ENCODE data around the gene RBM44. TPM values are rescaled to one million over a fixed set of nuclear protein-coding genes. Genes with fewer than 3 reads are reported as not detected.

Gene RBM44
- total and polyA plus RNA-seq, 2 donors (not counting 1 experiment from before 2014, with no cell fraction given): 0.17 to 0.34 TPM

- no peak overlapping the region for H3K27ac ChIP-seq (ENCODE audit: insufficient read depth, low read length)
- H3K4me3 ChIP-seq (replicated peaks in 1 of 4; ENCODE audit: control extremely low read depth in 1 of 4, insufficient read depth in 1 of 4, low read depth in 3 of 4, low read length in 4 of 4): no peak overlapping the region
- no peak overlapping the region for H2AFZ ChIP-seq (ENCODE audit: low read length)
- no peaks in the 10 kb centered on the region for H3K27me3 ChIP-seq (ENCODE audit: control insufficient read depth, insufficient read depth, low read length)
- H3K9ac ChIP-seq (ENCODE audit: insufficient read depth, low read length): no peak overlapping the region
- DNase-seq (ENCODE audit: low read depth in 2 of 2): no peak
- H3K9me3 ChIP-seq (ENCODE audit: control insufficient read depth, insufficient read depth, low read depth, low read length): no peaks in the 10 kb centered on the region
- no peaks in the 10 kb centered on the region for H4K20me1 ChIP-seq (ENCODE audit: control insufficient read depth, extremely low read depth, insufficient read depth, low read length)
- no peak overlapping the region for H3K4me2 ChIP-seq (ENCODE audit: extremely low read depth, insufficient read depth, low read length)
- H3K4me1 ChIP-seq (ENCODE audit: control insufficient read depth, extremely low read depth, insufficient read depth, low read length): no peaks in the 10 kb centered on the region
- TF ChIP-seq CTCF (conservative IDR thresholded peaks at IDR 0.05 in 1 of 2, IDR thresholded peaks at IDR 0.05 in 1 of 2; ENCODE audit: low read depth in 1 of 2, low read length in 2 of 2): no peak
- TF ChIP-seq EZH2 (IDR thresholded peaks at IDR 0.05; ENCODE audit: low read length, missing control alignments): no peak
- no peaks in the 10 kb centered on the region for H3K36me3 ChIP-seq (ENCODE audit: control insufficient read depth, insufficient read depth, low read length)
- no peaks in the 10 kb centered on the region for H3K79me2 ChIP-seq (ENCODE audit: control insufficient read depth, insufficient read depth, low read length)
These were observed 25.0 kb downstream of the RBM44 start for GRCh38 chr2:237823544-237823943.

GRCh38 chr2:237824085-237824484 lies 25.5 kb downstream of the RBM44 start:
- H3K79me2 ChIP-seq (ENCODE audit: control insufficient read depth, insufficient read depth, low read length): no peaks in the 10 kb centered on the region
- no peak overlapping the region for H3K9ac ChIP-seq (ENCODE audit: insufficient read depth, low read length)
- no peak overlapping the region for H3K4me2 ChIP-seq (ENCODE audit: extremely low read depth, insufficient read depth, low read length)
- H2AFZ ChIP-seq (ENCODE audit: low read length): no peak overlapping the region
- H3K36me3 ChIP-seq (ENCODE audit: control insufficient read depth, insufficient read depth, low read length): no peaks in the 10 kb centered on the region
- H3K27ac ChIP-seq (ENCODE audit: insufficient read depth, low read length): no peak overlapping the region
- no peaks in the 10 kb centered on the region for H3K4me1 ChIP-seq (ENCODE audit: control insufficient read depth, extremely low read depth, insufficient read depth, low read length)
- no peak for DNase-seq (ENCODE audit: low read depth in 2 of 2)
- H3K27me3 ChIP-seq (ENCODE audit: control insufficient read depth, insufficient read depth, low read length): no peaks in the 10 kb centered on the region
- no peaks in the 10 kb centered on the region for H3K9me3 ChIP-seq (ENCODE audit: control insufficient read depth, insufficient read depth, low read depth, low read length)
- no peak overlapping the region for H3K4me3 ChIP-seq (replicated peaks in 1 of 4; ENCODE audit: control extremely low read depth in 1 of 4, insufficient read depth in 1 of 4, low read depth in 3 of 4, low read length in 4 of 4)
- H4K20me1 ChIP-seq (ENCODE audit: control insufficient read depth, extremely low read depth, insufficient read depth, low read length): no peaks in the 10 kb centered on the region
- TF ChIP-seq EZH2 (IDR thresholded peaks at IDR 0.05; ENCODE audit: low read length, missing control alignments) (no peak), CTCF (conservative IDR thresholded peaks at IDR 0.05 in 1 of 2, IDR thresholded peaks at IDR 0.05 in 1 of 2; ENCODE audit: low read depth in 1 of 2, low read length in 2 of 2) (no peak)

DNA sequence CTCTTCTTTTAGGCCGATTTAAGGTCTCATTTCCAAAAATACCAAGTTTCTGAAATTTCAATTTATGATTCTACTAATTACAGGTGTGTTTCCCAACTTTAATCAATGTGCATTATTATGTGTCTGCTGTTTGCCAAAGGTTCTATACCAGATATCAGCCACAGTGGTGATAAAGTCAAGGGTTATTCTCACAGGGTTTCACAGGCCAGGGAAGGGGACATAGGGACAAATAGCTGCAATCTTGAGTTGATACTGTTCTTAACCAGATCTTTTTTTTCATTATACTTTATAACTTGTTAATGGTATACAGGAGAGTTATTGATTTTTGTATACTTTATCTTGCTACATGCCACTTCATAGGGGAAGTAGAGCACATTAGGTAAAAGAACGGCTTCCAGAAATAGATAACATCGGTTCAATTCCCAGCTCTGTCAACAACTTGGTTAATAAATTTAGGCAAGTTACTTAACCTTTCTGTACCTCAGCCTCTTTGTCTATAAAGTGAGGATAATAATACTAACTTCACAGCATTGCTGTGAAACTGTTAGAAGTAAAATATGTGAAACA lies 28.9 kb downstream of the RBM44 start:
- no peak for TF ChIP-seq EZH2 (IDR thresholded peaks at IDR 0.05; ENCODE audit: low read length, missing control alignments)
- TF ChIP-seq CTCF (conservative IDR thresholded peaks at IDR 0.05 in 1 of 2, IDR thresholded peaks at IDR 0.05 in 1 of 2; ENCODE audit: low read depth in 1 of 2, low read length in 2 of 2): no peak
- no peak overlapping the region for H2AFZ ChIP-seq (ENCODE audit: low read length)
- no peak overlapping the region for H3K4me2 ChIP-seq (ENCODE audit: extremely low read depth, insufficient read depth, low read length)
- no peak for DNase-seq (ENCODE audit: low read depth in 2 of 2)
- H3K36me3 ChIP-seq (ENCODE audit: control insufficient read depth, insufficient read depth, low read length): no peaks in the 10 kb centered on the region
- no peaks in the 10 kb centered on the region for H4K20me1 ChIP-seq (ENCODE audit: control insufficient read depth, extremely low read depth, insufficient read depth, low read length)
- no peaks in the 10 kb centered on the region for H3K9me3 ChIP-seq (ENCODE audit: control insufficient read depth, insufficient read depth, low read depth, low read length)
- H3K4me1 ChIP-seq (ENCODE audit: control insufficient read depth, extremely low read depth, insufficient read depth, low read length): no peaks in the 10 kb centered on the region
- H3K27ac ChIP-seq (ENCODE audit: insufficient read depth, low read length): no peak overlapping the region
- H3K4me3 ChIP-seq (replicated peaks in 1 of 4; ENCODE audit: control extremely low read depth in 1 of 4, insufficient read depth in 1 of 4, low read depth in 3 of 4, low read length in 4 of 4): no peak overlapping the region
- no peaks in the 10 kb centered on the region for H3K79me2 ChIP-seq (ENCODE audit: control insufficient read depth, insufficient read depth, low read length)
- H3K9ac ChIP-seq (ENCODE audit: insufficient read depth, low read length): no peak overlapping the region
- H3K27me3 ChIP-seq (ENCODE audit: control insufficient read depth, insufficient read depth, low read length): no peaks in the 10 kb centered on the region

Measured in fibroblast of lung (primary cell).